Prostate gland (tissue), 2 donors: Measurements from ENCODE around the gene HUNK.

Source experiments
- CTCF ChIP-seq, 4 experiments: fragments of 200-600 bp in 2 of 4; fragments of 450-650 bp in 2 of 4; sonication (generic) in 2 of 4; IDR thresholded peaks; 1 replicate in 3 of 4; 2 replicates in 1 of 4; pipeline ENCODE4 v1.5.1; 2016 to 2019; ENCODE audit warnings: antibody characterized with exemption in 4 of 4, mild to moderate bottlenecking in 2 of 4, moderate library complexity in 2 of 4
- POLR2A ChIP-seq: fragments of 450-650 bp; IDR thresholded peaks from one replicate; pipeline ENCODE4 v1.6.1; 2016; ENCODE audit warnings: antibody characterized with exemption, mild to moderate bottlenecking

- TF ChIP-seq CTCF (IDR thresholded peaks at IDR 0.05): no peak
- no peak for TF ChIP-seq POLR2A
These were observed 114.9 kb downstream of the HUNK start for GRCh38 chr21:31987696-31988095.
